CD4-positive, alpha-beta memory T cell (primary cell): ENCODE data around the gene KRTAP1-3. TPM values are rescaled to one million over a fixed set of nuclear protein-coding genes. Genes with fewer than 3 reads are reported as not detected.

ENCODE experiments used
- polyA plus RNA-seq, 2 donors: library from polyadenylated mRNA; unstranded; fragments of 300-500 nt; fragmentation: Illumina TruSeq; gene quantifications; one replicate each; pipeline ENCODE4 v1.2.3, GENCODE V29; 2021
- total RNA-seq, 2 experiments: library from RNA; stranded (reverse); gene quantifications; one replicate each; pipeline ENCODE4 v1.2.3, GENCODE V29; 2021

Gene KRTAP1-3
- total and polyA plus RNA-seq, 4 experiments from 2014 or later = not detected

Other genes starting within 250 kb of the KRTAP1-3 start
Only the 30 nearest of the 37 such genes appear.
- not detected for gene KRT12, start 167.7 kb downstream of the KRTAP1-3 start, total RNA-seq
- not detected for gene KRT12, start 167.7 kb downstream of the KRTAP1-3 start, polyA plus RNA-seq
- gene KRT20, start 149.6 kb downstream of the KRTAP1-3 start, total RNA-seq = not detected
- gene KRT20, start 149.6 kb downstream of the KRTAP1-3 start, polyA plus RNA-seq = not detected
- gene KRT23, start 97.2 kb downstream of the KRTAP1-3 start, total RNA-seq = not detected
- under 1 TPM in 1 of 2 donors, not detected in 1; 0.15 TPM for gene KRT23, start 97.2 kb downstream of the KRTAP1-3 start, polyA plus RNA-seq
- gene KRT39, start 67.9 kb downstream of the KRTAP1-3 start, total RNA-seq = not detected
- not detected for gene KRT39, start 67.9 kb downstream of the KRTAP1-3 start, polyA plus RNA-seq
- gene KRT40, start 50.5 kb downstream of the KRTAP1-3 start, total RNA-seq = not detected
- gene KRT40, start 50.5 kb downstream of the KRTAP1-3 start, polyA plus RNA-seq = not detected
- not detected for gene KRTAP3-3, start 40.7 kb downstream of the KRTAP1-3 start, total RNA-seq
- not detected for gene KRTAP3-3, start 40.7 kb downstream of the KRTAP1-3 start, polyA plus RNA-seq
- not detected for gene KRTAP3-2, start 35.0 kb downstream of the KRTAP1-3 start, total RNA-seq
- gene KRTAP3-2, start 35.0 kb downstream of the KRTAP1-3 start, polyA plus RNA-seq = not detected
- gene KRTAP3-1, start 25.7 kb downstream of the KRTAP1-3 start, total RNA-seq = not detected
- gene KRTAP3-1, start 25.7 kb downstream of the KRTAP1-3 start, polyA plus RNA-seq = not detected
- not detected for gene KRTAP1-5, start 7.7 kb downstream of the KRTAP1-3 start, total RNA-seq
- gene KRTAP1-5, start 7.7 kb downstream of the KRTAP1-3 start, polyA plus RNA-seq = not detected
- gene KRTAP1-4, start 4.7 kb downstream of the KRTAP1-3 start, total RNA-seq = not detected
- gene KRTAP1-4, start 4.7 kb downstream of the KRTAP1-3 start, polyA plus RNA-seq = not detected
- gene KRTAP1-1, start 6.6 kb upstream of the KRTAP1-3 start, total RNA-seq = not detected
- gene KRTAP1-1, start 6.6 kb upstream of the KRTAP1-3 start, polyA plus RNA-seq = not detected
- gene KRTAP2-1, start 12.4 kb upstream of the KRTAP1-3 start, total RNA-seq = not detected
- gene KRTAP2-1, start 12.4 kb upstream of the KRTAP1-3 start, polyA plus RNA-seq = not detected
- gene KRTAP2-2, start 20.4 kb upstream of the KRTAP1-3 start, total RNA-seq = not detected
- gene KRTAP2-2, start 20.4 kb upstream of the KRTAP1-3 start, polyA plus RNA-seq = not detected
- not detected for gene KRTAP2-3, start 25.2 kb upstream of the KRTAP1-3 start, total RNA-seq
- gene KRTAP2-3, start 25.2 kb upstream of the KRTAP1-3 start, polyA plus RNA-seq = not detected
- gene KRTAP2-4, start 31.0 kb upstream of the KRTAP1-3 start, total RNA-seq = not detected
- gene KRTAP2-4, start 31.0 kb upstream of the KRTAP1-3 start, polyA plus RNA-seq = not detected
- gene KRTAP4-7, start 49.3 kb upstream of the KRTAP1-3 start, total RNA-seq = not detected
- not detected for gene KRTAP4-7, start 49.3 kb upstream of the KRTAP1-3 start, polyA plus RNA-seq
- gene KRTAP4-8, start 63.3 kb upstream of the KRTAP1-3 start, total RNA-seq = not detected
- gene KRTAP4-8, start 63.3 kb upstream of the KRTAP1-3 start, polyA plus RNA-seq = not detected
- gene KRTAP4-16, start 67.3 kb upstream of the KRTAP1-3 start, total RNA-seq = not detected
- not detected for gene KRTAP4-16, start 67.3 kb upstream of the KRTAP1-3 start, polyA plus RNA-seq
- gene KRTAP4-9, start 70.5 kb upstream of the KRTAP1-3 start, total RNA-seq = not detected
- not detected for gene KRTAP4-9, start 70.5 kb upstream of the KRTAP1-3 start, polyA plus RNA-seq
- gene KRTAP4-11, start 83.5 kb upstream of the KRTAP1-3 start, total RNA-seq = not detected
- not detected for gene KRTAP4-11, start 83.5 kb upstream of the KRTAP1-3 start, polyA plus RNA-seq
- not detected for gene KRTAP4-12, start 89.3 kb upstream of the KRTAP1-3 start, total RNA-seq
- gene KRTAP4-12, start 89.3 kb upstream of the KRTAP1-3 start, polyA plus RNA-seq = not detected
- gene KRTAP4-6, start 105.7 kb upstream of the KRTAP1-3 start, total RNA-seq = not detected
- gene KRTAP4-6, start 105.7 kb upstream of the KRTAP1-3 start, polyA plus RNA-seq = under 1 TPM in 1 of 2 donors, not detected in 1; 0.24 TPM
- gene KRTAP4-5, start 115.0 kb upstream of the KRTAP1-3 start, total RNA-seq = not detected
- not detected for gene KRTAP4-5, start 115.0 kb upstream of the KRTAP1-3 start, polyA plus RNA-seq
- gene KRTAP4-4, start 125.9 kb upstream of the KRTAP1-3 start, total RNA-seq = not detected
- not detected for gene KRTAP4-4, start 125.9 kb upstream of the KRTAP1-3 start, polyA plus RNA-seq
- not detected for gene KRTAP4-3, start 133.3 kb upstream of the KRTAP1-3 start, total RNA-seq
- not detected for gene KRTAP4-3, start 133.3 kb upstream of the KRTAP1-3 start, polyA plus RNA-seq
- not detected for gene KRTAP4-2, start 143.3 kb upstream of the KRTAP1-3 start, total RNA-seq
- gene KRTAP4-2, start 143.3 kb upstream of the KRTAP1-3 start, polyA plus RNA-seq = not detected
- not detected for gene KRTAP4-1, start 150.0 kb upstream of the KRTAP1-3 start, total RNA-seq
- gene KRTAP4-1, start 150.0 kb upstream of the KRTAP1-3 start, polyA plus RNA-seq = not detected
- not detected for gene KRTAP9-1, start 155.0 kb upstream of the KRTAP1-3 start, total RNA-seq
- not detected for gene KRTAP9-1, start 155.0 kb upstream of the KRTAP1-3 start, polyA plus RNA-seq
- gene KRTAP9-2, start 191.8 kb upstream of the KRTAP1-3 start, total RNA-seq = not detected
- gene KRTAP9-2, start 191.8 kb upstream of the KRTAP1-3 start, polyA plus RNA-seq = not detected
- gene KRTAP9-3, start 197.6 kb upstream of the KRTAP1-3 start, total RNA-seq = not detected
- gene KRTAP9-3, start 197.6 kb upstream of the KRTAP1-3 start, polyA plus RNA-seq = not detected